BE2C (cell line): Measurements from ENCODE around the gene BHLHE23.

ENCODE experiments used
- DNase-seq: peaks from one replicate; pipeline ENCODE4 v3.0.0-alpha.2; 2020
- H3K27me3 ChIP-seq: fragments of 250-450 bp; sonication (Bioruptor Pico); 2 replicates; pipeline ENCODE4 v1.5.1; 2020; ENCODE audit warnings: mild to moderate bottlenecking
- H3K36me3 ChIP-seq: fragments of 250-450 bp; sonication (Bioruptor Pico); 2 replicates; pipeline ENCODE4 v1.5.1; 2020; ENCODE audit warnings: mild to moderate bottlenecking
- H3K4me1 ChIP-seq: fragments of 250-450 bp; sonication (Bioruptor Pico); 2 replicates; pipeline ENCODE4 v1.5.1; 2020
- H3K4me3 ChIP-seq: 2 replicates; pipeline ENCODE4 v1.5.1; 2011; ENCODE audit warnings: low read depth, low read length
- H3K9me3 ChIP-seq: fragments of 250-450 bp; sonication (Bioruptor Pico); 2 replicates; pipeline ENCODE4 v1.5.1; 2020
- CTCF ChIP-seq: IDR thresholded peaks from 2 replicates; pipeline ENCODE4 v1.5.1; 2012; ENCODE audit warnings: mild to moderate bottlenecking, low read depth, low read length

Gene BHLHE23

GRCh38 chr20:62999580-62999979 lies 7.2 kb downstream of the BHLHE23 start:
- Histone ChIP-seq H3K4me1 (no peaks in the 10 kb centered on the region), H3K9me3 (no peaks in the 10 kb centered on the region), H3K36me3 (no peaks in the 10 kb centered on the region), H3K4me3 (no peak overlapping the region), H3K27me3 (peaks cover 99% of the 10 kb centered on the region)
- no peak for TF ChIP-seq CTCF
- DNase-seq: no peak

GRCh38 chr20:62998449-62998848 lies 8.3 kb downstream of the BHLHE23 start:
- Histone ChIP-seq H3K4me3 (no peak overlapping the region), H3K36me3 (no peaks in the 10 kb centered on the region), H3K27me3 (peaks cover 90% of the 10 kb centered on the region), H3K4me1 (no peaks in the 10 kb centered on the region), H3K9me3 (no peaks in the 10 kb centered on the region)
- TF ChIP-seq CTCF: no peak
- no peak for DNase-seq

GRCh38 chr20:62997417-62998035 lies 9.2 kb downstream of the BHLHE23 start:
- no peak for DNase-seq
- Histone ChIP-seq H3K4me1 (no peaks in the 10 kb centered on the region), H3K4me3 (no peak overlapping the region), H3K9me3 (no peaks in the 10 kb centered on the region), H3K27me3 (peaks cover 85% of the 10 kb centered on the region), H3K36me3 (no peaks in the 10 kb centered on the region)
- TF ChIP-seq CTCF: no peak

GRCh38 chr20:62996596-62996982 lies 10.2 kb downstream of the BHLHE23 start:
- peaks cover 83% of the 10 kb centered on the region for H3K27me3 ChIP-seq
- no peak overlapping the region for H3K4me3 ChIP-seq
- H3K9me3 ChIP-seq: no peaks in the 10 kb centered on the region
- TF ChIP-seq CTCF: no peak
- H3K4me1 ChIP-seq: no peaks in the 10 kb centered on the region
- no peak for DNase-seq
- H3K36me3 ChIP-seq: no peaks in the 10 kb centered on the region

GRCh38 chr20:62995898-62996595 lies 10.7 kb downstream of the BHLHE23 start:
- Histone ChIP-seq H3K27me3 (peaks cover 83% of the 10 kb centered on the region), H3K9me3 (no peaks in the 10 kb centered on the region), H3K36me3 (no peaks in the 10 kb centered on the region), H3K4me3 (no peak overlapping the region), H3K4me1 (no peaks in the 10 kb centered on the region)
- TF ChIP-seq CTCF: no peak
- no peak for DNase-seq

- H3K36me3 ChIP-seq: no peaks in the 10 kb centered on the region
- peaks cover 83% of the 10 kb centered on the region for H3K27me3 ChIP-seq
- TF ChIP-seq CTCF: no peak
- H3K4me3 ChIP-seq: no peak overlapping the region
- H3K4me1 ChIP-seq: no peaks in the 10 kb centered on the region
- no peaks in the 10 kb centered on the region for H3K9me3 ChIP-seq
- DNase-seq: no peak
Measured at GRCh38 chr20:62995481-62995880, 11.3 kb downstream of the BHLHE23 start.
